Erythroblast (primary cell): ENCODE measurements around the gene FAM3D.
"Not testable (repeated sequence)": the region's sequence is repeated elsewhere in the genome, so short reads cannot be mapped to it uniquely, and the experiment has no call there.

ENCODE experiments used
- GATA1 ChIP-seq: IDR thresholded peaks from 2 replicates; pipeline ENCODE4 v1.6.1; 2011; ENCODE audit warnings: low read depth, mild to moderate bottlenecking, control low read depth, low read length, moderate library complexity
- POLR2A ChIP-seq: IDR thresholded peaks from 2 replicates; pipeline ENCODE4 v1.6.1; 2011; ENCODE audit warnings: mild to moderate bottlenecking, low read length

- not testable (repeated sequence) for TF ChIP-seq POLR2A, GATA1
Measured at GRCh38 chr3:58695284-58695683, 28.7 kb upstream of the FAM3D start.
